GM18858 (cell line): Measurements from ENCODE around the gene SUZ12.
"Not testable (repeated sequence)": the region's sequence is repeated elsewhere in the genome, so short reads cannot be mapped to it uniquely, and the experiment has no call there.

Experiments
- ATAC-seq: cut with Tn5 transposase; IDR thresholded peaks from one replicate; pipeline ENCODE4 v1.9.1; 2021; ENCODE audit not compliant: unreplicated experiment

The SUZ12 gene

DNA sequence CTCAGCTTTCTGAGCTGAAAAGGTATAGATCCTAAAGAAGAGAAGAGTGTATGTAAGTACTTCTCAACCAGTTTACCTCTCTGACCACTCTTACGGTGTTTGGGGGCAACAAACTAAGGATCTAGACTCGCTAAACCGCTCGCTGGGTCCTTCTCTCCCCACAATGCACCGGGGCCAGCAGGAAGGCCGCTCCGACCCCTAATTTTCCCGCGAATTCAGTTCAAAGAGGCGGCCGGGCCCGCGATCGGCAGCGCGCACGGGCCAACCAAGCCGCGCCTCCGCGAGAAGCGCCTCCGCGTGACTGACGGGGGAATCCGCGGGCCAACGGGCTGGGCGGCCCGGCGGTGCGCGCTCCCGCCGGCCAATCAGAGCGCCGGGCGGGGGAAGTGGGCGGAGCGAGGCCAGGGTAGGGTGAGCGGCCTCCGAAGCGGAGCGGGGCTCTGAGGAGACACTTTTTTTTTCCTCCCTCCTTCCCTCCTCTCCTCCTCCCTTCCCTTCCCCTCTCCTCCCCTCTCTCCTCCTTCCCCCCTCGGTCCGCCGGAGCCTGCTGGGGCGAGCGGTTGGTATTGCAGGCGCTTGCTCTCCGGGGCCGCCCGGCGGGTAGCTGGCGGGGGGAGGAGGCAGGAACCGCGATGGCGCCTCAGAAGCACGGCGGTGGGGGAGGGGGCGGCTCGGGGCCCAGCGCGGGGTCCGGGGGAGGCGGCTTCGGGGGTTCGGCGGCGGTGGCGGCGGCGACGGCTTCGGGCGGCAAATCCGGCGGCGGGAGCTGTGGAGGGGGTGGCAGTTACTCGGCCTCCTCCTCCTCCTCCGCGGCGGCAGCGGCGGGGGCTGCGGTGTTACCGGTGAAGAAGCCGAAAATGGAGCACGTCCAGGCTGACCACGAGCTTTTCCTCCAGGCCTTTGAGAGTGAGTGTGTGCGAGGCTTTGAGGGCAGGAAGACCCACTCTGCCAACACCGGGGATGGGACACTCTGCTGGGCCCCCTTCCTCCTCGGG, at the start of gene SUZ12:
Gene SUZ12, plus strand, starts transcription at position 393 of the 995 bp plus-strand sequence. Its CDS starts 240 bp downstream, at position 633.
- ATAC-seq: peak; percentile 83

- no peak for ATAC-seq
Observed at GRCh38 chr17:31888124-31888523, 48.7 kb upstream of the SUZ12 start.

DNA sequence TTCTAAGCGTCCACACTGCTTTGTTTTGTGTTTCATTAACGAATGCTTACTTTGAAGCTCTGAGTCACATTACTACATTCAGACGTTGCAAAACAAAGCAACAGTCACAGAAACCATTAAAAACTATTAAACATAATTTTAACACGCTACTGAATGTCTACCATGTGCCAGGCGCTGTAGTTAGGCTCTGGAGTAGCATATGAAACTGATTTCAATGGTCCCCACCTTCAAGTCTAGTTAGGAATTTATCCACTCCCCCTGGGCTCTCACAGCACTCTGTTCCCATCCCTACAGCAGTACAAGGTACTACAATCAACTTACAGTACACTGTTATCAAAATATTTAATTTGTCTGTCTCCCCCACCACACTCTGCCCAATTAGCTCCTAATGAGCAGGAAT, 35.9 kb upstream of the SUZ12 start:
- no peak for ATAC-seq

- no peak for ATAC-seq
Observed at GRCh38 chr17:31902693-31903092, 34.1 kb upstream of the SUZ12 start.

DNA sequence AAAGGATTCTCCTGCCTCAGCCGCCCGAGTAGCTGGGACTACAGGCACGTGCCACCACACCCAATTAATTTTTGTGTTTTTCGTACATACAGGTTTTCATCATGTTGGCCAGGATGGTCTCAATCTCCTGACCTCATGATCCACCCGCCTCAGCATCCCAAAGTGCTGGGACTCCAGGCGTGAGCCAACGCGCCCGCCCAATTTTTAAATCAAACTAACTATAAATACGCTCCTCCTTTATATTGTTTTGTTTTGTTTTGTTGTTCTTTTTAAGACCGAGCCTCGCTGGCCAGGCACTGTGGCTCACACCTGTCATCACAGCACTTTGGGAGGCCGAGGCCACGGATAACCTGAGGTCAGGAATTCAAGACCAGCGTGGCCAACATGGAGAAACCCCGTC, 33.4 kb upstream of the SUZ12 start:
- ATAC-seq: no peak

DNA sequence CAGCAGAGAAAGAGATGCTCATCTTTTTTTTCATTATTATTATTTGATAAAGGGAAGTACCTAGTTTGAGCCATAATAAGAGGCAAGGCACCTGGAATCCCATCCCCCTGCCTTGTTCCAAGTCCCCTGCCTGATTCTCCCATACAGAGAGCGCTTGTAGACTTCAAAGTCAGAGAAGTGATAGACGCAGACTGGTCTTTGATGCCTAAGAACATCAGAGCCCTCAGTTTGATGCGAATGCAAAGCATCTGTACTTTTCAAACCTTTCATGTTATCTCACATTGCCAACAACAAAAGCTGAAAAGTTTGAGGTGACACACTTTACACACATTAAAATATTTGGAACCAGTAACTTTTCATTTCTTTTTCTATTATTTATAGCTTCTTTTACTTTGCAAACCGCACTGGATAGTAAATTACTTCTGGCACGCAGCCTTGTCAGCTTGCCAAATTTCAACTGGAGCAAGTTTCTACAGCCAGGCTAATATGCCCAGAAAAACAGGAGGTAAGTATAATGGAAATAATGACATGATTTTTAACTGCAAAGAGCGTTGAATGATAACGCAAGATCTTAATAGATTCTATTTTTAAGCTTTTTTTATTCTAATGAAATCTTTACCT, 29.4 kb upstream of the SUZ12 start:
- ATAC-seq: no peak

GRCh38 chr17:31908386-31908785, 28.4 kb upstream of the SUZ12 start:
- ATAC-seq: no peak

DNA sequence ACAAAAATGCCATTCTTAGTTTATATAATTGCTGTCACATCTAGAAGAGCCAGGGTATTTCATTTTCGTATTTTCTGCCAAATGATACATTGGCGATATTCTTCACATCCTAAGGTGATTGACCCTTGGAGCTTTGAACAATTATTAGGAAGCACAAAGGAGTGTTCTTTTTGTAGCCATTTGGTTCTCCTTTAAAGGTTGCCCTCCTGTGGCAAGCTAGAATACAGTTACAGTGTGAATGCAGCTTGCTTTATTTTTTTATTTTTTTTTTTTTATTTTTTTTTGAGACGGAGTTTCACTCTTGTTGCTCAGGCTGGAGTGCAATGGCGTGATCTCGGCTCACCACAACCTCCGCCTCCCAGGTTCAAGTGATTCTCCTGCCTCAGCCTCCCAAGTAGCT, 24.1 kb upstream of the SUZ12 start:
- not testable (repeated sequence) for ATAC-seq

GRCh38 chr17:31915456-31916100, 21.2 kb upstream of the SUZ12 start:
- ATAC-seq: no peak

- no peak for ATAC-seq
Observed at GRCh38 chr17:31916491-31917064, 20.2 kb upstream of the SUZ12 start.

DNA sequence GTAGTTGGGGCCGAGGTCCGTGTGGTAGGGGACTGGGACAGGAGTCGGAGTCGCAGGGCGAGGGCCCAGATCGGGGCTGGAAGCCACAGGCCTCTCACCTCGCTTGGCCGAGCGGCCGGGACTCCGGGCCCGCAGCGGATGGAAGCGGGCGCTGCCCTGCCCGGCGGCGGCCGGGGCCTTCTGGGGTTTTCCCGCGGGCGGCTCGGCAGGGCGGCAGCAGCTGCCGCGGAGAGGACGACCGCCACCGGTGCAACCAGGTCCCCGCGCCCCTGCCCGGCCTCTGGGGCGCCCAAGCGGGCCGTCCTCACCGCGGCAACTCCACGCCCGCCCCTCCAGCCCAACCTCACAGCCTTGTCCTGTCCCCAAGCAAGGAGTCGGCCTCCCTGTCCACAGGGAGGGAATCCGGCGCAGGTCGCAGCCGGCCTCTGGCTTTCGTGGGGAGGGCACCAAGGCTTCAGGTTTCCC, 19.7 kb upstream of the SUZ12 start:
- no peak for ATAC-seq

GRCh38 chr17:31917721-31918120, 19.1 kb upstream of the SUZ12 start:
- not testable (repeated sequence) for ATAC-seq

DNA sequence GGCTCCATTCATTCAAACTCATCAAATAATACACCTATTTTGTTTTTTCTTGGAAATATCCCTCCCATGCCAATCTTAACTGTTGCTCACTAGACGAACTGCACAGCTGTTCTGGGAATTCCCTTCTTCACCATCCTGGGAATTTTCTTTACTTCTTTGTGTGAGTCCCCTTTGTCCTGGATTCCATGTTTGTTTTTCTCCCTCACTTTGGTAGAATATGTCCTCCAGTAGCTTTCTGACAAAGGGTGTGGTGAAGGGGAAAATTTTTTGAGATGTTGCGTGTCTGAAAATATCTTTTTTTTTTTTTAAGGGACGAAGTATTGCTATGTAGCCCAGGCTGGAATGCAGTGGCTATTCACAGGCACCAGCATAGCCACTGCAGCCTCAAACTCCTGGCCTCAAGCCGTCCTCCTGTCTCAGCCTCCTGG, 18.1 kb upstream of the SUZ12 start:
- ATAC-seq: no peak

DNA sequence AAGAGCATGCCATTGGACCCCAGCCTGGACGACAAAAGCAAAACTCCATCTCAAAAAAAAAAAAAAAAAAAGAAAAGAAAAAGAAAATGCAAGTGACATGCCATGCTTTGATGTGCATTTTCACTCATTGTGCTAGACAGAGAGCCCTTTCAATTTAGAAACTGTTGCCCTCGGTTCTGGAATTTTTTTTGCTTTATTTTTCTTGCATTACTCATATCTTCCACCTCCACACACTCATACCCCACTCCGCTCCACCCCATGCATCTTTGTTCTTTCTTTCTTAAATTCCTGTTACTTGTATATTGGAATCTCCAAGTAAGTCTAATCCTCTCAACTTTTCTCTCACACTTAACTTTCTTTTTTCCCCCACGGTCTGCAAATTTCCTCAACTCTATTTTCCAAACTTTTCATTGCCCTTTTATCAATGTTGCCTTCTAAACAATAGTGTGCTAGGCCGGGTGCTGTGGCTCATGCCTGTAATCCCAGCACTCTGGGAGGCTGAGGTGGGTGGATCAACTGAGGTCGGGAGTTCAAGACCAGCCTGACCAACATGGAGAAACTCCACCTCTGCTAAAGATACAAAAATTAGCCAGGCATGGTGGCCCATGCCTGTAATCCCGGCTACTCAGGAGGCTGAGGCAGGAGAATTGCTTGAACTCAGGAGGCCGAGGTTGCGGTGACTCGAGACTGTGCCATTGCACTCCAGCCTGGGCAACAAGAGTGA, 16.8 kb upstream of the SUZ12 start:
- no peak for ATAC-seq

DNA sequence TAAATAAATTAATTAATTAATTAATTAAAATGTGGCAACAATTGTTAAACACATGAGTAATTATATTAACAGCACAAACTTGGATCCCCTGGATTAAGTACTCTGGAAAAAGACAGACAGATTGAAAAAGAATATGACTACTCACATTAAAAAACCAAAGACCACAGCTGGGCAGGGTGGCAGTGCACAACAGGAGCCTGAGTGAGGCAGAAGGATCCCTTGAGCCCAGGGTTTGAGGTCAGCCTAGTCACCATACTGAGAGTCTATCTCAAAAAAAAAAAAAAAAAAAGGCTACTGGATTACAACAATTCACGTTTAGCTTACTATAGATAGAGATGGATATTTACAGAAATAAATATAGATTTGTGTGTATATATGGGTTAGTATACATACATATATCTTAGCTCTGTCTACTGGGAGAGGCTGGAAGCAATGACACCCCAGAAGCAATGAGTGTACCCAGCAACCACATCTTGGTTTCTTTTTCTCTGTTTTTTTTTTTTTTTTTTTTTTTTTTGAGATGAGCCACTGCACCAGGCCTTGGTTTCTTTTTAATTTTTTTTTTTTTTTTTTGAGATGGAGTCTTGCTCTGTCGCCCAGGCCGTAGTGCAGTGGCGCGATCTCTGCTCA, 10.6 kb upstream of the SUZ12 start:
- no peak for ATAC-seq

DNA sequence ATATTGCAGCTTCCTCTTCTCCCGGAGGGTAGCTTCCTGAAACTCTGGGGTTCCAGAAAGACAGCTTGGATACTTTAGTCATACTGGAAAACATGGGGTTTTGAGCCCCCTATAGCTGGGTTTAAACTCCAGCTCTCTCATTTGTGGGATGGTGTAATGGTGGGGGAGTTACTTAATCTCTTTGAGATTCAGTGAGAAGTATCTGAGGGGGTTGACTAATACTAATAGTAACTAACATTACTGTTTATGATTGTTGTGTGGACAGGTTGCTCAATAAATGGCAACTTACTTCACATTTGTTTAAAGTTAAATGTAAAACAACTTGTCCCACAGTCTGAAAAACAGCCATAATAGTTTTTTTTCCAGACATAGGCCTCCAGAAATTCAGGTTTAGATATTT, 5.1 kb upstream of the SUZ12 start:
- no peak for ATAC-seq

- ATAC-seq: no peak
Observed at GRCh38 chr17:31935512-31935911, 1.3 kb upstream of the SUZ12 start.

DNA sequence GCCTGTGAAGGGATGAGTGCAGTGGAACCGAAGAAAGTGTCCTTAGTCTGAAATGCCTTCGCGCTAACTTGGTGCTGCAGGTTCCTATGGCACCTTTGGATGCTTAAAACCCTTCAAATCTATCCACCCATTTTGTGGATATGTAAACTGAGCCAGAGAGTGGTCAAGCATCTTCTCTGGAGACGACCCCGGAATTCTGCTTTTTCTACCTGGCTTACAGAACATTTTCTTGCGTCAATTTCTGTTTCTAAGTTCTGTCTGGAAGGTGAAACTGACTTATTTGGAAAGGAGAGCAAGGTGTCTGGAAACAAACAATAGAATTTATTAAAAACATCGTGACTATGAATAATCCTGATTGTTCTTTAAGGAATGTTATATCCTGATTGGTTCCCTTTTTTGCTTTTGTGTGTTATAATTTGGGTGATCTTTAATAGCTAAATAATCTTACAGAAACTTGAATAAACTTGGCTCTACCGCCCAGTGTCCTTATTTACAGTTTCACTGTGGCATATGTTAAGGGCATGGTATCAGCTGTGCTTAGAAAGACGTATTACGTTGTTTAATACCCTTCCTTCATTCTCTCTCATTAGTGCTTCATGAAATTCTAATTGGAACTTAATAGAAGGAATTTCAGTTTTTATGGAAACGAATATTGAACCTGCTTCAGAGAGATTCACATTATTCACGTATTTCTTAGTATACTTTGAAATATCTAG, 1.3 kb downstream of the SUZ12 start:
- ATAC-seq: not testable (repeated sequence)

- not testable (repeated sequence) for ATAC-seq
Observed at GRCh38 chr17:31941916-31942315, 5.1 kb downstream of the SUZ12 start.
